Hepatocyte (in vitro differentiated cells): ENCODE data around the gene CCDC28A.

Experiments used
- EZH2 ChIP-seq: fragments of 200-600 bp; sonication (generic); IDR thresholded peaks from 2 replicates; pipeline ENCODE4 v1.6.1; 2016; ENCODE audit warnings: antibody characterized with exemption, mild to moderate bottlenecking, borderline replicate concordance
- TF ChIP-seq, protein P1 (sequence below): fragments of 200-600 bp; sonication (generic); IDR thresholded peaks from 2 replicates; pipeline ENCODE4 v1.5.1; 2016; ENCODE audit warnings: antibody characterized with exemption, mild to moderate bottlenecking; ENCODE audit not compliant: poor library complexity

DNA sequence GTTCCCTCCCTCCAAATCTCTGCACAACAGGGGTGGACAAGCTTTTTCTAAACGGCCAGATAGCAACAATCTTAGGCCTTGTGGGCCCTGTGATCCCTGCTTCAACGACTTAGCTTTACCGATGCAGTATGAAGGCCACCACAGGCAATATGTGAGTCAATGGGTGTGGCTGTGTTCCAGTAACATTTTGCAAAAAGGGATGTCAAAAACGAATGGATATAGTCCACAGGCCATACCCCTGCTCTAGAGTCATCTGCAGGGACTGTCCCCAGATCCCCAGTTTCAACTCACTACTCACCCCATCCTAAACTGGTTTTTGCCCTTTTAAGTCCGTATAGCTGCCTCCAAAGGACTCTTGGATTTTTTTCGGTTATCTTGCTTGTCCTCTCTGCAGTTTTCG lies 56.7 kb downstream of the CCDC28A start:
- TF ChIP-seq, protein P1, sequence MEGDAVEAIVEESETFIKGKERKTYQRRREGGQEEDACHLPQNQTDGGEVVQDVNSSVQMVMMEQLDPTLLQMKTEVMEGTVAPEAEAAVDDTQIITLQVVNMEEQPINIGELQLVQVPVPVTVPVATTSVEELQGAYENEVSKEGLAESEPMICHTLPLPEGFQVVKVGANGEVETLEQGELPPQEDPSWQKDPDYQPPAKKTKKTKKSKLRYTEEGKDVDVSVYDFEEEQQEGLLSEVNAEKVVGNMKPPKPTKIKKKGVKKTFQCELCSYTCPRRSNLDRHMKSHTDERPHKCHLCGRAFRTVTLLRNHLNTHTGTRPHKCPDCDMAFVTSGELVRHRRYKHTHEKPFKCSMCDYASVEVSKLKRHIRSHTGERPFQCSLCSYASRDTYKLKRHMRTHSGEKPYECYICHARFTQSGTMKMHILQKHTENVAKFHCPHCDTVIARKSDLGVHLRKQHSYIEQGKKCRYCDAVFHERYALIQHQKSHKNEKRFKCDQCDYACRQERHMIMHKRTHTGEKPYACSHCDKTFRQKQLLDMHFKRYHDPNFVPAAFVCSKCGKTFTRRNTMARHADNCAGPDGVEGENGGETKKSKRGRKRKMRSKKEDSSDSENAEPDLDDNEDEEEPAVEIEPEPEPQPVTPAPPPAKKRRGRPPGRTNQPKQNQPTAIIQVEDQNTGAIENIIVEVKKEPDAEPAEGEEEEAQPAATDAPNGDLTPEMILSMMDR, result no peak
- TF ChIP-seq EZH2, result no peak
